Measurements from ENCODE around the gene NCKIPSD.

NCKIPSD gene

DNA sequence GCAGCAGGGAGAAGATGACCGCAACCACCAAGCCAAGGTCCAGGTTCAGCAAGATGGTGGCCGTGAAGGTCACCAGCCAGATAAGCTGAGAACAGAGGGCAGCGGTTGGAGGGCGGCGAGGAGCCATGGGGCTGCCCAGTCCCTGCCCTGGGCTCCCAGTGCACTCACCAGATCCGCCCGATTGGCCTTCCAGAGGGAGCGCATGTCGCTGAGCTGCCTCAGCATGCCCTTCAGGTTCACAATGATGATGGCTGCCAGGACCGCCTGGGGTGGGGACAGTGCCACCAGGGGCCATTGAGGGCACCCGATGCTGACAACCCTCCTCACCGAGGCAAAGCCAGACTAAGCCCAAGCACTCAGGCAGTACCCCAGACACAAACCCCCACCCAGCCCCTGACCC lies 55.8 kb downstream of the NCKIPSD start:
- no peak for DNase-seq (ENCODE audit: low spot score)
- CTCF ChIA-PET: no interaction called here
- H3K27ac ChIP-seq: peak overlapping the region; percentile 89
- TF ChIP-seq, protein P1, sequence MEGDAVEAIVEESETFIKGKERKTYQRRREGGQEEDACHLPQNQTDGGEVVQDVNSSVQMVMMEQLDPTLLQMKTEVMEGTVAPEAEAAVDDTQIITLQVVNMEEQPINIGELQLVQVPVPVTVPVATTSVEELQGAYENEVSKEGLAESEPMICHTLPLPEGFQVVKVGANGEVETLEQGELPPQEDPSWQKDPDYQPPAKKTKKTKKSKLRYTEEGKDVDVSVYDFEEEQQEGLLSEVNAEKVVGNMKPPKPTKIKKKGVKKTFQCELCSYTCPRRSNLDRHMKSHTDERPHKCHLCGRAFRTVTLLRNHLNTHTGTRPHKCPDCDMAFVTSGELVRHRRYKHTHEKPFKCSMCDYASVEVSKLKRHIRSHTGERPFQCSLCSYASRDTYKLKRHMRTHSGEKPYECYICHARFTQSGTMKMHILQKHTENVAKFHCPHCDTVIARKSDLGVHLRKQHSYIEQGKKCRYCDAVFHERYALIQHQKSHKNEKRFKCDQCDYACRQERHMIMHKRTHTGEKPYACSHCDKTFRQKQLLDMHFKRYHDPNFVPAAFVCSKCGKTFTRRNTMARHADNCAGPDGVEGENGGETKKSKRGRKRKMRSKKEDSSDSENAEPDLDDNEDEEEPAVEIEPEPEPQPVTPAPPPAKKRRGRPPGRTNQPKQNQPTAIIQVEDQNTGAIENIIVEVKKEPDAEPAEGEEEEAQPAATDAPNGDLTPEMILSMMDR (conservative IDR thresholded peaks at IDR 0.05; ENCODE audit: low read depth): no peak
- POLR2A ChIA-PET (ENCODE audit: low non-redundant PET): no interaction called here

GRCh38 chr3:48628277-48629017 lies 57.3 kb downstream of the NCKIPSD start:
- DNase-seq (ENCODE audit: low spot score): no peak
- TF ChIP-seq, protein P1 (conservative IDR thresholded peaks at IDR 0.05; ENCODE audit: low read depth): no peak
- ChIA-PET CTCF (no interaction called here), POLR2A (ENCODE audit: low non-redundant PET) (no interaction called here)
- peak overlapping the region; percentile 89 for H3K27ac ChIP-seq

DNA sequence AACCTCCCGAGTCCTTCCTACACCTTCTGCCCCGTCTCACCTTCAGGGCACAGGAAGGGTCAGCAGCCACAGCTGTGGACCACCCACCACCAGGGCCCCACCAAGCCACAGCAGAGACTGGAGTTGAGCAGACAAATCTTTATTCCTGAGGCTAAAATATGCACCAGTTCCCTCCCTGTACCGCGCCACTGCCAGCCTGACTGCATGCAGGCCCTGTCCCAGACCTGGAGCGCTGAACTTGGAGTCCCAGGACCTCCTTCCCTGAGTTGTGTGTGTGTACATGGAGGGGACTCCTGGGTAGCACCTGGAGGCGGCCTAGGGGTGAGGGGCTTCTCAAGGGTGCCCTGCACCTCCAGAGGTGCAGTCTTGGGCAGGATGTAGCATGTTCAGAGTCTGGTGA lies 60.1 kb downstream of the NCKIPSD start:
- TF ChIP-seq, protein P1 (conservative IDR thresholded peaks at IDR 0.05; ENCODE audit: low read depth): no peak
- ChIA-PET POLR2A (ENCODE audit: low non-redundant PET) (no interaction called here), CTCF (interaction anchor here (2.6 kb wide), 1 partner anchor 9 kb away, joined by 12 read pairs; the partner anchor contains the start of gene SLC26A6)
- H3K27ac ChIP-seq: peak overlapping the region; percentile 89
- no peak for DNase-seq (ENCODE audit: low spot score)

GRCh38 chr3:48624767-48625166 lies 60.9 kb downstream of the NCKIPSD start:
- CTCF ChIA-PET: interaction anchor here (0.6 to 2.6 kb wide), 3 partner anchors 10 to 37 kb away, joined by 3 to 12 read pairs (median 3); partner anchors contain the start of gene SLC26A6
- peak overlapping the region; percentile 89 for H3K27ac ChIP-seq
- POLR2A ChIA-PET (ENCODE audit: low non-redundant PET): no interaction called here
- DNase-seq (ENCODE audit: low spot score): no peak
- TF ChIP-seq, protein P1 (conservative IDR thresholded peaks at IDR 0.05; ENCODE audit: low read depth): no peak

GRCh38 chr3:48623851-48624547 lies 61.7 kb downstream of the NCKIPSD start:
- H3K27ac ChIP-seq: peak overlapping the region; percentile 89
- no peak for DNase-seq (ENCODE audit: low spot score)
- ChIA-PET CTCF (interaction anchor here (0.6 to 2.6 kb wide), 4 partner anchors 11 to 38 kb away, joined by 3 to 12 read pairs (median 4); partner anchors contain the start of gene SLC26A6), POLR2A (ENCODE audit: low non-redundant PET) (interaction anchor here (0.6 to 0.7 kb wide), 2 partner anchors 8 to 57 kb away, joined by 3 to 6 read pairs; no protein-coding TSS in a partner anchor)
- TF ChIP-seq, protein P1 (conservative IDR thresholded peaks at IDR 0.05; ENCODE audit: low read depth): no peak
